Loucy (cell line): Measurements from ENCODE around the gene PSMG4.

ENCODE experiments used
- H2AFZ ChIP-seq: fragments of 200-600 bp; sonication (generic); 2 replicates; pipeline ENCODE4 v1.6.0; 2016; ENCODE audit warnings: antibody characterized with exemption, mild to moderate bottlenecking, low read length, moderate library complexity
- H3F3A ChIP-seq: fragments of 200-600 bp; 2 replicates; pipeline ENCODE4 v1.6.0; 2016; ENCODE audit warnings: antibody characterized with exemption, low read depth, mild to moderate bottlenecking
- H3K27me3 ChIP-seq: fragments of 200-600 bp; sonication (generic); 2 replicates; pipeline ENCODE4 v1.6.1; 2014; ENCODE audit warnings: low read length, mild to moderate bottlenecking; ENCODE audit not compliant: insufficient read depth, poor library complexity, severe bottlenecking
- H3K36me3 ChIP-seq: fragments of 200-600 bp; sonication (generic); 2 replicates; pipeline ENCODE4 v1.6.1; 2016; ENCODE audit warnings: low read length; ENCODE audit not compliant: insufficient read depth
- H3K4me1 ChIP-seq: fragments of 200-600 bp; sonication (generic); 2 replicates; pipeline ENCODE4 v1.5.1; 2014; ENCODE audit warnings: low read length, mild to moderate bottlenecking; ENCODE audit not compliant: insufficient read depth, poor library complexity, severe bottlenecking
- H3K4me2 ChIP-seq: fragments of 200-600 bp; sonication (generic); 2 replicates; pipeline ENCODE4 v1.6.0; 2014; ENCODE audit warnings: antibody characterized with exemption, low read length, low read depth, mild to moderate bottlenecking; ENCODE audit not compliant: poor library complexity, severe bottlenecking
- H3K4me3 ChIP-seq: fragments of 200-600 bp; sonication (generic); 2 replicates; pipeline ENCODE4 v1.5.1; 2014; ENCODE audit warnings: low read length, mild to moderate bottlenecking, mixed read lengths; ENCODE audit not compliant: poor library complexity, severe bottlenecking
- H3K79me2 ChIP-seq: fragments of 200-600 bp; sonication (generic); 2 replicates; pipeline ENCODE4 v1.6.1; 2014; ENCODE audit warnings: low read length; ENCODE audit not compliant: insufficient read depth
- H3K9ac ChIP-seq: fragments of 200-600 bp; sonication (generic); 2 replicates; pipeline ENCODE4 v1.6.0; 2014; ENCODE audit warnings: mild to moderate bottlenecking, low read depth, low read length, moderate library complexity; ENCODE audit not compliant: poor library complexity, severe bottlenecking
- H3K9me2 ChIP-seq: fragments of 200-600 bp; sonication (generic); replicated peaks from 2 replicates; pipeline ENCODE4 v1.6.1; 2016; ENCODE audit warnings: low read depth, low read length, mixed read lengths
- H3K9me3 ChIP-seq: fragments of 200-600 bp; sonication (generic); 2 replicates; pipeline ENCODE4 v1.6.1; 2014; ENCODE audit warnings: mild to moderate bottlenecking, antibody characterized with exemption, low read length, low read depth; ENCODE audit not compliant: insufficient read depth
- H4K20me1 ChIP-seq: fragments of 200-600 bp; sonication (generic); 2 replicates; pipeline ENCODE4 v1.6.0; 2014; ENCODE audit warnings: antibody characterized with exemption, low read length, mild to moderate bottlenecking; ENCODE audit not compliant: insufficient read depth, poor library complexity, severe bottlenecking
- CTCF ChIP-seq: fragments of 200-600 bp; sonication (generic); conservative IDR thresholded peaks from 2 replicates; pipeline ENCODE4 v1.5.1; 2014; ENCODE audit warnings: mild to moderate bottlenecking, antibody characterized with exemption, low read length
- EZH2phosphoT487 ChIP-seq: fragments of 200-600 bp; IDR thresholded peaks from 2 replicates; pipeline ENCODE4 v1.6.1; 2018; ENCODE audit warnings: antibody characterized with exemption, mild to moderate bottlenecking, moderate library complexity, borderline replicate concordance

The PSMG4 gene

GRCh38 chr6:3250231-3250675 lies 8.5 kb upstream of the PSMG4 start:
- H3K36me3 ChIP-seq: no peaks in the 10 kb centered on the region
- TF ChIP-seq EZH2phosphoT487 (no peak), CTCF (no peak)
- H3K9ac ChIP-seq: no peak overlapping the region

GRCh38 chr6:3251462-3252314 lies 7.1 kb upstream of the PSMG4 start:
- Histone ChIP-seq H3F3A (no peaks in the 10 kb centered on the region), H2AFZ (peak overlapping the region; percentile 76)

More at GRCh38 chr6:3250231-3250675, 8.5 kb upstream of the PSMG4 start:
- no peaks in the 10 kb centered on the region for H3K79me2 ChIP-seq
- no peak overlapping the region for H3K4me3 ChIP-seq
- no peaks in the 10 kb centered on the region for H3K9me2 ChIP-seq
- no peaks in the 10 kb centered on the region for H3F3A ChIP-seq
- H3K4me1 ChIP-seq: no peaks in the 10 kb centered on the region
- H3K4me2 ChIP-seq: no peak overlapping the region
- H3K9me3 ChIP-seq: no peaks in the 10 kb centered on the region
- H2AFZ ChIP-seq: no peak overlapping the region
- H4K20me1 ChIP-seq: no peaks in the 10 kb centered on the region
- no peaks in the 10 kb centered on the region for H3K27me3 ChIP-seq

GRCh38 chr6:3252369-3252768 lies 6.4 kb upstream of the PSMG4 start:
- H3K9me3 ChIP-seq: no peaks in the 10 kb centered on the region
- H3K36me3 ChIP-seq: no peaks in the 10 kb centered on the region
- no peaks in the 10 kb centered on the region for H3F3A ChIP-seq
- no peak overlapping the region for H2AFZ ChIP-seq
- no peaks in the 10 kb centered on the region for H3K4me1 ChIP-seq
- no peaks in the 10 kb centered on the region for H3K79me2 ChIP-seq
- TF ChIP-seq EZH2phosphoT487 (no peak), CTCF (no peak)
- no peak overlapping the region for H3K4me2 ChIP-seq
- no peaks in the 10 kb centered on the region for H3K27me3 ChIP-seq
- H3K4me3 ChIP-seq: no peak overlapping the region
- no peaks in the 10 kb centered on the region for H3K9me2 ChIP-seq
- H3K9ac ChIP-seq: no peak overlapping the region
- H4K20me1 ChIP-seq: no peaks in the 10 kb centered on the region

More at GRCh38 chr6:3251462-3252314, 7.1 kb upstream of the PSMG4 start:
- H3K4me3 ChIP-seq: peak overlapping the region; percentile 59
- no peaks in the 10 kb centered on the region for H3K79me2 ChIP-seq
- TF ChIP-seq CTCF (peak; percentile 97), EZH2phosphoT487 (no peak)
- peak overlapping the region; percentile 52 for H3K9ac ChIP-seq
- no peaks in the 10 kb centered on the region for H3K4me1 ChIP-seq
- no peaks in the 10 kb centered on the region for H4K20me1 ChIP-seq
- H3K27me3 ChIP-seq: no peaks in the 10 kb centered on the region
- no peaks in the 10 kb centered on the region for H3K9me3 ChIP-seq
- no peaks in the 10 kb centered on the region for H3K9me2 ChIP-seq
- H3K36me3 ChIP-seq: no peaks in the 10 kb centered on the region
- H3K4me2 ChIP-seq: peak overlapping the region; percentile 58
